T-helper 2 cell treated with Interferon-gamma antibody and Interleukin-4, amounts not matched to agents 5 μg/mL and 100 μg/mL, for 36 hours (primary cell): ENCODE measurements around the gene R3HDM2.
"Not testable (repeated sequence)": the region's sequence is repeated elsewhere in the genome, so short reads cannot be mapped to it uniquely, and the experiment has no call there.

ENCODE experiments used
- DNase-seq: peaks from one replicate; pipeline ENCODE4 v3.0.0; 2021; ENCODE audit warnings: low spot score
- H3K27ac Mint-ChIP-seq: one replicate; pipeline ENCODE4 v1.8.0; 2021; ENCODE audit warnings: mild to moderate bottlenecking, mixed read lengths
- H3K27me3 Mint-ChIP-seq: one replicate; pipeline ENCODE4 v1.8.0; 2021; ENCODE audit warnings: low read depth, mixed read lengths
- H3K36me3 Mint-ChIP-seq: one replicate; pipeline ENCODE4 v1.8.0; 2021; ENCODE audit warnings: low read depth, mixed read lengths
- H3K4me1 Mint-ChIP-seq: one replicate; pipeline ENCODE4 v1.8.0; 2021; ENCODE audit warnings: low read depth, mixed read lengths
- H3K4me3 Mint-ChIP-seq: one replicate; pipeline ENCODE4 v1.8.0; 2022; ENCODE audit warnings: mild to moderate bottlenecking, moderate library complexity, mixed read lengths
- H3K9me3 Mint-ChIP-seq: one replicate; pipeline ENCODE4 v1.8.0; 2021; ENCODE audit warnings: mixed read lengths

R3HDM2 gene

DNA sequence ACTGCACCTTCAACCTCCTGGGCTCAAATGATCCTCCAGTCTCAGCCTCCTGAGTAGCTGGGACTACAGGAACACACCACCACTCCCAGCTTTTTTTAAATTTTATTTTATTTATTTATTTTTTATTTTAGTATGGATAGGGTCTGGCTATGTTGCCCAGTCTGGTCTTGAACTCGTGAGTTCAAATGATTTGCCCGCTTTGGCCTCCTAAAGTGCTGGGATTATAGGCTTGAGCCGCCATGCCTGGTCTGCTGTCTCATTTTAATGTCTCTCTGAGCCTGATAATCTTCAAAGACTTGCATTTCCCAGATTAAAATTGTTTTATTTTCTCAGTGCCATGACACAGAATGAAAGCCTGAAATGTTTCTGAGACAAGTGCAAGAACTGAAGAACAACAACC lies 2.5 kb upstream of the R3HDM2 start:
- H3K4me1 Mint-ChIP-seq = peaks cover 27% of the 10 kb centered on the region
- H3K27me3 Mint-ChIP-seq = peaks cover under 1% of the 10 kb centered on the region
- H3K36me3 Mint-ChIP-seq = peaks cover 5% of the 10 kb centered on the region
- H3K27ac Mint-ChIP-seq = no peak overlapping the region
- no peak for DNase-seq
- no peak overlapping the region for H3K4me3 Mint-ChIP-seq
- H3K9me3 Mint-ChIP-seq = no peaks in the 10 kb centered on the region

DNA sequence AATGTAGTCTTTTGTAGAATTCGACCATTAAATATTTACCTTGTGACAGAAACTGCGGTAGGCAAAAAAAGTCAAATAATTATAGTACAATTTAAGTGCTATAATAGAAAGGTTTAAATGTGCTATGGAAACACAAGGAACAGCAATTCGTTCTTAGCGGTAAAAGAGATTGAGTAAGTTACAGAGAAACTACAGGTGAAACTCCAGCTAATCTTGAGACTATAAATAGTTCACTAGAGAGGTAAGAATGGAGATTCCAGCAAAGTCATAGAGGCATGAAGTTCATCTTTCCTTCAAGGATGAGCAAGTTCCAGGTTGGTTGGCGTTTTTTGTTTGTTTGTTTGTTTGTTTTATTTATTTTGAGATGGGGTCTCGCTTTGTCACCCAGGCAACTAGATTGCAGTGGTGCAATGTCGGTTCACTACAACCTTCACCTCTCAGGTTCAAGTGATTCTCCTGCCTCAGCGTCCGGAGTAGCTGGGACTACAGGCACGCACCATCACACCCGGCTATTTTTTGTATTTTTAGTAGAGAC lies 878 bp upstream of the R3HDM2 start:
- Mint-ChIP-seq H3K36me3 (peaks cover 7% of the 10 kb centered on the region), H3K27ac (peak overlapping the region; percentile 99), H3K9me3 (no peaks in the 10 kb centered on the region), H3K27me3 (no peaks in the 10 kb centered on the region), H3K4me1 (peaks cover 28% of the 10 kb centered on the region), H3K4me3 (peak overlapping the region; percentile 95)
- DNase-seq = no peak

DNA sequence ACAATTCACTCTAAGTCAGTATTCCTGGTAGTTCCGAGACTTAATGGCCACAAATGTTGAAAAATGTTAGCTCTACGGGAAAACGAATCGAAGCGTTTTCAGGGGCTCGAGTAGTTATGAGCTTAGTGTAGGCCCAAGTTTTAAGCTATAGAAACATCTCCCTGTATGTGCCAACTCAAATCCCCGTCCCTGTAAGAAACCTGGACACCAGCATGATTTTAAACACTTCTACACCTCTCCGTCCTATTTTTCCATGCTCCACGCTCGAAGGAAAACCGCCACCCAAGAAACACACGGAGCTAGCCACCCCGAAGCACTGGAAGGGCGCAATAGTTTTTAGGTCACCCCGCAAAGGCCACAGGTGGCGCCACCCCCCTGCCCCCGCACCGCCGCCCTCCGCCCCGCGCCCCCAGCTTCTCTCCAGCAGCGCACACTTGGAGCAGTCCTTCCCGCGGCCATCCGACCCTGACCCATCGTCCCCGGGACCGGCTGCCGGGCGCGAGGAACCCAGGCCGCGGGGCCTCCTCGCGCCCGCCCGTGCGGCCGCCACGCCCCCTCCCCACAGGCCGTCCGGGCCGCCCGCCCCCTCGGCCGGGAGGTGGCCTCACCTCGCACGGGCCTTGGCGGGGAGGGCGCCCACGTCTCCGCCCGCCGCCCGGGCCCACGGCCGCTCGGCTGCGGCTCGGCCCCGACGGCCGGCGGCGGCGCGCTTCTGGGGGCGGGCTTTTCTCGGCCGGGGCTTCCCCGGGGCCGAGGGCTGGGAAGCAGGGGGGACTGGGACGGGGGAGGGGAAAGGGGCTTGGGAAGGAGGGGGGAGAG lies 522 bp downstream of the R3HDM2 start:
- no peak for DNase-seq
- H3K4me3 Mint-ChIP-seq = peak overlapping the region; percentile 99
- peaks cover 9% of the 10 kb centered on the region for H3K36me3 Mint-ChIP-seq
- H3K9me3 Mint-ChIP-seq = no peaks in the 10 kb centered on the region
- peaks cover 31% of the 10 kb centered on the region for H3K4me1 Mint-ChIP-seq
- H3K27ac Mint-ChIP-seq = peak overlapping the region; percentile 100
- H3K27me3 Mint-ChIP-seq = no peaks in the 10 kb centered on the region

DNA sequence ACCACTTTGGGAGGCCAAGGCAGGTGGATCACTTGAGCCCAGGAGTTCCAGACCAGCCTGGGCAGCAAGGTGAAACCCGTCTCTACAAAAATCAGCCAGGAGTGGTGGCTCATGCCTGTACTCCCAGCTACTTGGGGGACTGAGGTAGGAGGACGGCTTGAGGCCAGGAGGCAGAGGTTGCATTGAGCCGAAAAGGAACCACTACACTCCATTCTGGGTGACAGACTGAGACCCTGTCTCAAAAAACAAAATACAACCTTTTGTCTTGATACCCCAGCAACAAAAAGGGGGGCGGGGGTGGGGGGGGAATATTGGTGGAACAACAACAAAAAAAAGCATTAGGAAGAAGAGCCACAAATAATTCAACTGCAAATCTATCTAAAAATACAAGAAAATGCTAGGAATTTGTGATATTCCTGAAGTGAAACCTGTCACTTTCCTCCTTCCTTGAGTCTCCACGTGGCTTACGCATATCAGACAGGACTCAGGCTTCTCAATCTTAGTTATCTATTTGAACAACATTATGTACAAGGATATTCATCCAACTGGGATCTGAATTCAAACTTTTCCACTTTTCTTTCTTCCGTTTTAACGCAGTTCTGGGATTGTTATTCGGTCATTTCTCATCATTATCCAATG lies 1.3 kb downstream of the R3HDM2 start:
- Mint-ChIP-seq H3K9me3 (no peaks in the 10 kb centered on the region), H3K27ac (peak overlapping the region; percentile 100), H3K4me3 (peak overlapping the region; percentile 99), H3K36me3 (peaks cover 9% of the 10 kb centered on the region), H3K27me3 (no peaks in the 10 kb centered on the region), H3K4me1 (peaks cover 29% of the 10 kb centered on the region)
- DNase-seq = no peak

DNA sequence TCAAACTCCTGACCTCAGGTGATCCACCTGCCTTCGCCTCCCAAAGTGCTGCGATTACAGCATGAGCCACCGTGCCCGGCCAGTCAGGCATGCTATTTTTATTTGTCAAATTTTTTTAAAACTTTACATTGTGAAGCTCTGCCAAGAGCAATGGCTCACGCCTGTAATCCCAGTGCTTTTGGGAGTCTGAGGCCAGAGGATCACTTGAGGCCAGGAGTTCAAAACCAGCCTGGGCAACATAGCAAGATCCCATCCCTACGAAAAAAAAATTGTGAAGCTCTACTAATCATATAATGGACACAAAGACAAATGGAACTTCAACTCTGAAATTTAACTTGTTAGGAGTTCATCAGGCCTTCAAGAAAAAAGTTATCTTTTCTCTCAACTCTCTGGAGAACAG lies 1.9 kb downstream of the R3HDM2 start:
- Mint-ChIP-seq H3K4me1 (peaks cover 27% of the 10 kb centered on the region), H3K36me3 (peaks cover 14% of the 10 kb centered on the region), H3K9me3 (no peaks in the 10 kb centered on the region), H3K4me3 (peak overlapping the region; percentile 99), H3K27ac (peak overlapping the region; percentile 85), H3K27me3 (no peaks in the 10 kb centered on the region)
- DNase-seq = no peak

DNA sequence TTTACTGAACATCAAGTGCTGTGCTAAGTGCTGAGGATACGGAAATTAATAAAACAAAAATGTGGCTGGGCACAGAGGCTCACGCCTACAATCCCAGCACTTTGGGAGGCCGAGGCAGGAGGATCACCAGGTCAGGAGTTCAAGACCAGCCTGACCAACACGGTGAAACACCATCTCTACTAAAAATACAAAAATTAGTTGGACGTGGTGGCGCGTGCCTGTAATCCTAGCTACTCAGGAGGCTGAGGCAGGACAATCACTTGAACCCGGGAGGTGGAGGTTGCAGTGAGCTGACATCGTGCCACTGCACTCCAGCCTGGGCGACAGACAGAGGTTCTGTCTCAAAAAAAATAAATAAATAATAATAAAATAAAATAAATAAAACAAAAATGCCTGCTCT lies 3.9 kb downstream of the R3HDM2 start:
- DNase-seq, H3K27me3 Mint-ChIP-seq, H3K27ac Mint-ChIP-seq, H3K4me3 Mint-ChIP-seq, H3K9me3 Mint-ChIP-seq: not testable (repeated sequence)
- H3K36me3 Mint-ChIP-seq = peaks cover 21% of the 10 kb centered on the region
- peaks cover 25% of the 10 kb centered on the region for H3K4me1 Mint-ChIP-seq

DNA sequence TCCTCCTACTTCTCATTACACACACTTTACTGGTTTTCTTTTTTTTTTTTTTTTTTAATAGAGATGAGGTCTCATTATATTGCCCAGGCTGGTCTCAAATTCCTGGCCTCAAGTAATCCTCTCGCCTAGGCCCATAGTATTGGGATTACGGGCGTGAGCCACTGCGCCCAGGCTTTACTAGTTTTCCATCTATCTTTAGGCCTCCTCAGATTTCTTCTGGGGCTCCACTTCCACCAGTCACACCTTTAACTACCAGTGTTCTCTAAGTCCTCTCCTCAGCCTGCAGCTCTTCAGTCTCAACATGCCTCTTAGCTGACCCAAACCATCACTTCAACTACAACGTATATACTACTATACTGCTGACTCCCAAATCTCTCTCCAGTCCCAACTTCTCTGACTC lies 10.4 kb downstream of the R3HDM2 start:
- Mint-ChIP-seq H3K36me3 (peaks cover 19% of the 10 kb centered on the region), H3K9me3 (no peaks in the 10 kb centered on the region), H3K4me1 (peaks cover 3% of the 10 kb centered on the region), H3K27ac (no peak overlapping the region), H3K27me3 (no peaks in the 10 kb centered on the region), H3K4me3 (no peak overlapping the region)
- no peak for DNase-seq

DNA sequence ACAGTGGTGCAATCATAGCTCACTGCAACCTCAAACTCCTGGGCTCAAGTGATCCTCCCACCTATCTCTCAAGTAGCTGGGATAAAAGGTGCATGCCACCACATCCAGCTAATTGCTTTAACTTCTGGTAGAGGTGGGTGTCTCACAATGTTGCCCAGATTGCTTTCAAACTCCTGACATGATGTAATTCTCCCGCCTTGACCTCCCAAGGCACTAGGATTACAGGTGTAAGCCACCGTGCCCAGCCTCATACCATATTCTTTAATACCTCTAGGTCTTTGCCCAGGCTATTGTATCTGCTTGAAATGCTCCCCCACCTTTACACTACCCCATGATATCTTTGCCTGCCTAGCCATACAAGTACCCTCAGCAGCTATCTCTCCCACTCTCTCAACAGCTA lies 11.3 kb downstream of the R3HDM2 start:
- peaks cover 3% of the 10 kb centered on the region for H3K4me1 Mint-ChIP-seq
- H3K4me3 Mint-ChIP-seq = no peak overlapping the region
- peaks cover 19% of the 10 kb centered on the region for H3K36me3 Mint-ChIP-seq
- no peak overlapping the region for H3K27ac Mint-ChIP-seq
- no peak for DNase-seq
- no peaks in the 10 kb centered on the region for H3K27me3 Mint-ChIP-seq
- no peaks in the 10 kb centered on the region for H3K9me3 Mint-ChIP-seq

DNA sequence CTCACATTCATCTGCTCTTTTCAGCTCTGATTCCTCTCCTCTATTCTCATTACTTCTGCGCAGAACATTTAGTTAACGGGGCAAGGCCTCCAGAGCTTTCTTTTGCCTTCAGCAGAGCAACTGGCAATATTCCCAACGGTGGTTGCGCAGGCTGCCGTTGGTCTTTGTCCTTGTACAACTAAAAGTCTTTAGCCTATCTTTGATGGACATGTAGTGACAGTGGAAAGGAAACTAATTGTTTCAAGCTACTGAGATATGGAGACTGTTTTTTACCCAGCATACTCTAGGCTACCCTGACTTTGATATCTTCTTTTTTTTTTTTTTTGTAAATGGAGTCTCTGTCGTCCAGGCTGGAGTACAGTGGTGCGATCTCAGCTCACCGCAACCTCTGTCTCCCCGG lies 12.6 kb downstream of the R3HDM2 start:
- no peak for DNase-seq
- H3K27ac Mint-ChIP-seq = no peak overlapping the region

DNA sequence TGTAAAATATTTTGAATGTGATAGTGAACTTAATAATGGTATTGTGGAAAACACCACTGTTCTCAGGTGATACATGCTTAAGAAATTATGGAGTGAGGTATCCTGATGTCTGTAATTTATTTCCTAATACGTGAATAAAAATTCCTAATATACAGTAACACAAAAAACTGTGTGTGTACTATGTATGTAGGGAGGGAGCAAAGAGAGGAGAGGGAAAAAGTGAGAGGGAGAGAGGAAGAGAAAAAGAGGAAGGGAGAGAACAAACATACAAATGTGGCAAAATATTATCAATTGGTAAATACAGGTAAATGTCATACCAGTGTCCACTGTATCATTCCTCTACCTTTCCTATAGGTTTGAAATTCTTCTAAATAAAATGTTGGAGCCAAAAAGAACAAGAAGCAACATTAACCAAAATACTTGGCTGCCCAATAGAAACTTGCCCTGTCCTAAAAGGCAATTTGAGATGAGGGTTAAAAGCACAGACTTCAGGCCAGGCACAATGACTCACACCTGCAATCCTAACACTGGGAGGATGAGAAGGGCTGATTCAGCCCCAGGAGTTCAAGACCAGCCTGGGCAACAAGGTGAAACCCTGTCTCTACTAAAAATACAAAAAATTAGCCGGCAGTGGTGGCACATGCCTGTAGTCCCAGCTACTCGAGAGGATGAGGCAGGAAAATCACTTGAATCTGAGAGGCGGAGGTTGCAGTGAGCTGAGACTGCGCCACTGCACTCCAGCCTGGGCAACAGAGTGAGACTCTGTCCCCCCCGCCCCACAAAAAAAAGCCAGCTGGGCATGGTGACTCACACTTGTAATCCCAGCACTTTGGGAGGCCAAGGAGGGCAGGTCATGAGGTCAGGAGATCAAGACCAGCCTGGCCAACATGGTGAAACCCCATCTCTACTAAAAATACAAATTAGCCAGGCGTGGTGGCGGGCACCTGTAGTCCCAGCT lies 14.5 kb downstream of the R3HDM2 start:
- no peaks in the 10 kb centered on the region for H3K9me3 Mint-ChIP-seq
- no peak for DNase-seq
- peaks cover 8% of the 10 kb centered on the region for H3K36me3 Mint-ChIP-seq
- peaks cover 2% of the 10 kb centered on the region for H3K4me1 Mint-ChIP-seq
- H3K4me3 Mint-ChIP-seq = no peak overlapping the region
- no peaks in the 10 kb centered on the region for H3K27me3 Mint-ChIP-seq
- H3K27ac Mint-ChIP-seq = no peak overlapping the region

More for the DNA sequence above, 12.6 kb downstream of the R3HDM2 start:
- Mint-ChIP-seq H3K4me3 (no peak overlapping the region), H3K4me1 (peaks cover 2% of the 10 kb centered on the region), H3K9me3 (no peaks in the 10 kb centered on the region), H3K27me3 (no peaks in the 10 kb centered on the region), H3K36me3 (peaks cover 15% of the 10 kb centered on the region)

DNA sequence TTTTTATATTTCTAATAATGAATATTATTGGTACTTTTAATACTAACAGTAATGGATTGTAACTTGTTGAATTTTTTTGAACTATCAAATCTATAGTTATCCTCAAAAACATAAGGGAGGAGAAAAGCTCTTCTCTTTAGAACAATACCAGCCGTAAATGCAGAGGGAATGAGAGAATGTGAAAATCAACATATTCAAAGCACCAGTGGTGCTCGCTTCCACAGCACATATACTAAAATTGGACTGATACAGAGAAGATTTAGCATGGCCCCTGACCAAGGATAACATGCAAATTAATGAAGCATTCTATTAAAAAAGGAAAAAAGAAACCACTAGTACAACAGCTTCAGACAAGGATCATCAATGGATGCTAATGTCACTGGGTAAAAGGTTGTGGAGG lies 15.8 kb downstream of the R3HDM2 start:
- Mint-ChIP-seq H3K27ac (no peak overlapping the region), H3K4me1 (peaks cover under 1% of the 10 kb centered on the region), H3K27me3 (no peaks in the 10 kb centered on the region), H3K36me3 (peaks cover under 1% of the 10 kb centered on the region), H3K4me3 (no peak overlapping the region), H3K9me3 (no peaks in the 10 kb centered on the region)
- DNase-seq = no peak

DNA sequence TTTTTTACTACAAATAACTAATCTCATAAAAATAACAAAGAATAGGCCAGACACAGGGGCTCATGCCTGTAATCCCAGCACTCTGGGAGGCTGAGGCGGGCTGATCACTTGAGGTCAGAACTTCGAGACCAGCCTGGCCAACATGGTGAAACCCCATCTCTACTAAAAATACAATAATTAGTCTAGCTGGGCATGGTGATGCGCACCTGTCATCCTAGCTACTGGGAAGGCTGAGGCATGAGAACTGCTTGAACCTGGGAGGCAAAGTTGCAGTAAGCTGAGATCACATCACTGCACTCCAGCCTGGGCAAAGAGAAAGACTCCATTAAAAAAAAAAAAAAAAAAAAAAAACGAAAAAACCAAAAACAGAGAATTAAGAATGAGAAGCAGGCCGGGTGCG lies 16.7 kb downstream of the R3HDM2 start:
- H3K9me3 Mint-ChIP-seq, DNase-seq, H3K4me3 Mint-ChIP-seq, H3K27ac Mint-ChIP-seq, H3K27me3 Mint-ChIP-seq, H3K36me3 Mint-ChIP-seq, H3K4me1 Mint-ChIP-seq: not testable (repeated sequence)

DNA sequence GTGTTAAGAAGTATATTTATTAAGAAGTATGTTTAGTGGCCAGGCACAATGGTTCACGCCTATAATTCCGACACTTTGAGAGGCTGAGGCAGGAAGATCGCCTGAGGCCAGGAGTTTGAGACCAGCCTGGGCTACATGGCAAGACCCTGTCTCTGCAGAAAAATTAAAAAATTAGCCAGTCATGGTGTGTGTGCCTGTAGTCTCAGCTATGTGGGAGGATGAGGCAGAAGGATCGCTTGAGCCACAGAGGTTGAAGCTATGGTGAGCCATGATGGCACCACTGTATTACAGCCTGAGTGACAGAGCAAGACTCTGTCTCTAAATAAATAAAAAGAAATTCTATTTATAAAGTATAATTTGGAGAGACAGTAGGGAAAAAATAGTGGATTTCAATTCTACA lies 20.3 kb downstream of the R3HDM2 start:
- H3K27me3 Mint-ChIP-seq = no peaks in the 10 kb centered on the region
- no peak overlapping the region for H3K27ac Mint-ChIP-seq
- no peaks in the 10 kb centered on the region for H3K4me1 Mint-ChIP-seq
- H3K36me3 Mint-ChIP-seq = peaks cover 3% of the 10 kb centered on the region
- no peaks in the 10 kb centered on the region for H3K9me3 Mint-ChIP-seq
- DNase-seq = no peak
- H3K4me3 Mint-ChIP-seq = no peak overlapping the region
